VCaP (cell line): Measurements from ENCODE around the gene DUT.

Experiments used
- H3K27ac ChIP-seq: fragments of 450-650 bp; 2 replicates; pipeline ENCODE4 v1.5.1; 2017
- CTCF ChIP-seq: fragments of 450-650 bp; conservative IDR thresholded peaks from 2 replicates; pipeline ENCODE4 v1.5.1; 2017; ENCODE audit warnings: mild to moderate bottlenecking, moderate library complexity

Gene DUT

DNA sequence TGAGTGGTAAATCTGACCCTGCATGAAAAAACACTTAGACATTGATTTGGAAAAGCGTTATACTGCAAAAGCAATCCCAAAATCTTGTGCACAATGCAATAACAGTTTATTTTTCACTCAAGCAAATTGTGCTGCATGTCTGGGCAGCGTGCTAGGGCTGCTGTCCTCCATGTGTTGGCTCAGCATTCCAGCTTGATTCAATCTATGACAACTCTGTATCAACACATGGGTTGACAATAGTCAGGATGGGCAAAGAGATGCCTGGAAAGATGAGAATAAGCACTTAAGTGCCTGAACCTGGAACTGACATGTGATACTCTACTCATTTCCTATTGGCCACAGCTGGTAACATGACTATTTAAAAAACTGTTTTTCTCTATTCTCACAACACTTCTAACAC lies 51.8 kb downstream of the DUT start:
- no peak for TF ChIP-seq CTCF
- no peak overlapping the region for H3K27ac ChIP-seq

GRCh38 chr15:48384616-48385015 lies 53.4 kb downstream of the DUT start:
- H3K27ac ChIP-seq = no peak overlapping the region
- TF ChIP-seq CTCF = no peak

DNA sequence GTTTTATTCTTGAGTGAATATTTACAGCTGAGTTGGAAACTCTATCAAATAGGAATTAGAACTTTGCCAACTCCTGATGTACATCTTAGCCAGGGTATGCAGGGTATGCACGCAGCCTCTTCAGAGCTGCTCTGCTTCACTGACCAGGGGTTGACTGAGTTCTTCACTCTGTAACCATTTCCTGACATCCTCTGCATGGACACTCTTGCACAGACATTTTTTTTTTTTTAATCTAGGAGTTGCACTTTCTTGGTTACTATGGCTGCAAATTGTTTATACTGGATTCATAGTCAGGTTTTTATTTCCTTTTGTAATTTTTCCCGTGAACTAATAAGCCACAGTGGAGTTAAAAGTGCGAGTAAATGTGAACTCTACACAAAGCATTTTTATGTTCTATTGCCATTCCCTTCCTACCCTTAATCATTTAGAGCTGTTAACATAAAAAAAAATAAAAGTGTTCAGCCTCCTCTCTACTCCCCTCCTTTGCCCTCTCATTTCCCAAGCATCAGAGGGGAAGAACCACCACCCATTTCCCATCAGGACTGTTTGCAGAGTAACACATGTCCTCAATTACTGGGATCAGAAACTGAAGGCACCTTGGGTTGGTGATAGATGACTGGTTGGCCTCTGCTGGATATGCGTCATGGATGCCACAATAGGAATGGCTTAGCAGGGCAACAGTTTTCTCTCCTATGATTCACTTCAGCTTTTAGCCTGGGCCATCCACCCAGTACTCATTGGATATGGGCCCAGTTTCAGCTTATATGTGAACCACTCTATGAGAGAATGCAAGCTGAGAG lies 54.0 kb downstream of the DUT start:
- no peak for TF ChIP-seq CTCF
- H3K27ac ChIP-seq = no peak overlapping the region

DNA sequence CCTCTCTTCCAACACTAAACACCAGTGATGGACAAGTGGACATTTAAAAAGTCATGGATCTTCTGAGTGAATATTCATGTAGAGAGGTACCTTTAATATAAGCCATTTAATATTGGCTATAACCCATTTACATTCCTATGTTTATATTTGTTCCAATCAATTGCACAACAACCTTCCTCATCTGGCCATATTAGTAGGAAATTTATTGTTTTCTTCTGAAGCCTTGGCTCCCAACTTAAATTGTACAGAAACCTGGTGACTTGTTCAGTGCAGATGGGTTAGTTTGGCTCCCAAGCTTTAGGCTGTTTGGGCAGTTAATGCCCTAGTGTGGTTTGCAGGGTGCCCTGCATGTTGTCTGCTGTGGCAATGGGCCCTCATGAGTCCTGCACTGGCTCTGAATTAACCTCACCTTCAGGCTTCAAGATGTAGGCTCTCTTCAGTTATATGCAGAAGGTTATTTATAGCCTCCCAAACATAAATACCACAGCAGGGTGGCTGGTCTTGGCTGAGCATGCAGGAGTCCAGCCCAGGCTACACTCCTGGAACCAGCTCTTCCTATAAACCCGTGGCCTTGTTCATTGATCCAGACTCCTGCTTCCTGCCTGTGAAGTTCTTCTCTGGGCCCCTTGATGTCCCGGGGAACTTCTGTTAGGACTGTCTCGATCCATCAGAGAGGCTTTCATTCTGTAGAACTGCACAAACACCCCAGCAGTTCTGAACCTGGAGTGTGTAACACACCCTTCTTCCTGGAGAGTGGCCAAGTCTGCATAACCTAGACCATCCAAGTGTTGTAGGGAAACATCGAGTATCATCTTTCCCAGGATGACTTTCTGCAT lies 57.0 kb downstream of the DUT start:
- TF ChIP-seq CTCF = no peak
- no peak overlapping the region for H3K27ac ChIP-seq

- H3K27ac ChIP-seq = no peak overlapping the region
- no peak for TF ChIP-seq CTCF
Observed at GRCh38 chr15:48388910-48389309, 57.7 kb downstream of the DUT start.

GRCh38 chr15:48389691-48390143 lies 58.5 kb downstream of the DUT start:
- no peak overlapping the region for H3K27ac ChIP-seq
- no peak for TF ChIP-seq CTCF

GRCh38 chr15:48391950-48392349 lies 60.7 kb downstream of the DUT start:
- no peak for TF ChIP-seq CTCF
- no peak overlapping the region for H3K27ac ChIP-seq
